Ovary (tissue), 9 donors: ENCODE results near the gene ADH1A. TPM values are rescaled to one million over a fixed set of nuclear protein-coding genes. Genes with fewer than 3 reads are reported as not detected.

Source experiments
- DNase-seq, 5 donors: peaks; one replicate each; pipeline ENCODE4 v3.0.0-alpha.2; 2019 to 2020
- H3K27ac ChIP-seq, 2 donors: fragments of 200-600 bp; one replicate each; pipeline versions ENCODE4 v1.5.1 to v1.8.0; 2019 to 2022
- H3K27me3 ChIP-seq: fragments of 200-600 bp; one replicate; pipeline ENCODE4 v1.8.0; 2022
- H3K36me3 ChIP-seq: fragments of 200-600 bp; sonication (generic); one replicate; pipeline ENCODE4 v1.5.1; 2019
- H3K4me1 ChIP-seq: one replicate; pipeline ENCODE4 v1.8.1; 2013; ENCODE audit warnings: mild to moderate bottlenecking, moderate library complexity; ENCODE audit not compliant: insufficient read depth
- H3K4me3 ChIP-seq: fragments of 200-600 bp; sonication (generic); one replicate; pipeline ENCODE4 v1.5.1; 2017
- H3K9me3 ChIP-seq, 2 donors: fragments of 200-600 bp in 1 of 2; sonication (generic) in 1 of 2; one replicate each; pipeline versions ENCODE4 v1.5.1 to v1.8.1; 2013 to 2019; ENCODE audit warnings: mild to moderate bottlenecking in 1 of 2, moderate library complexity in 1 of 2
- EP300 ChIP-seq: sonication (generic); formaldehyde crosslinking; IDR thresholded peaks from one replicate; pipeline ENCODE4 v1.6.1; 2017; ENCODE audit warnings: antibody characterized with exemption
- POLR2A ChIP-seq: fragments of 450-650 bp; IDR thresholded peaks from one replicate; pipeline ENCODE4 v1.6.1; 2017; ENCODE audit warnings: antibody characterized with exemption, mild to moderate bottlenecking, moderate library complexity
- WGBS, 3 donors: extraction: QIAGEN DNeasy Blood & Tissue Kit in 1 of 3; methylation state at CpG; one replicate each; pipeline versions ENCODE4 v1.1.5 to v1.1.7; 2013 to 2017; 5-methylcytosine and 5-hydroxymethylcytosine counted together
- intact Hi-C, 4 donors: fragments of 100-400 bp; cut with DNase I; formaldehyde crosslinking; loops; one replicate each; pipeline versions ENCODE4 v1.11.0 to v1.15.1; 2022 to 2023
- polyA plus RNA-seq, 2 donors: library from polyadenylated mRNA; stranded (reverse); fragments of 200-250 nt in 1 of 2; fragments of 350-450 nt in 1 of 2; fragmentation: Illumina TruSeq in 1 of 2; extraction: RNeasy Lipid Tissue Mini Kit (QIAGEN cat#74804) in 1 of 2; gene quantifications; one replicate each; pipeline ENCODE4 v1.2.3, GENCODE V29; 2013 to 2014
- total RNA-seq, 7 donors: library from RNA; depleted of rRNA in 2 of 7; stranded (reverse); fragments of >200 nt in 2 of 7; fragmentation: NEBNext Ultra II Directional in 3 of 7; extraction: Animal tissue kit (Norgen Biotek cat#: 25700) in 3 of 7; gene quantifications; one replicate each; pipeline versions ENCODE4 v1.1.0 to v1.2.4, GENCODE V29; 2016 to 2023
- TF ChIP-seq, protein P1 (sequence below), 3 donors: fragments of 450-650 bp in 2 of 3; fragments of 200-600 bp in 1 of 3; IDR thresholded peaks; one replicate each; pipeline versions ENCODE4 v1.5.1 to v1.8.0; 2016 to 2022; ENCODE audit warnings: antibody characterized with exemption in 3 of 3, mild to moderate bottlenecking in 1 of 3
- donor health status: DM: no; HTN: no; CAD: no; lungs with moderate emphysema.
- donor health status: DM: no; HTN: no; CAD: no.
- donor health status: Bipolar disorder and iron deficiency.
- donor health status: DM: yes; HTN: yes; CAD: no.
- donor health status: DM: no; HTN: no; CAD: no.
- donor health status: DM: yes; HTN: yes; CAD: no.

ADH1A gene
- total and polyA plus RNA-seq, 9 donors = 0.15 to 2.4 (median 0.70) TPM; not detected in 2

DNA sequence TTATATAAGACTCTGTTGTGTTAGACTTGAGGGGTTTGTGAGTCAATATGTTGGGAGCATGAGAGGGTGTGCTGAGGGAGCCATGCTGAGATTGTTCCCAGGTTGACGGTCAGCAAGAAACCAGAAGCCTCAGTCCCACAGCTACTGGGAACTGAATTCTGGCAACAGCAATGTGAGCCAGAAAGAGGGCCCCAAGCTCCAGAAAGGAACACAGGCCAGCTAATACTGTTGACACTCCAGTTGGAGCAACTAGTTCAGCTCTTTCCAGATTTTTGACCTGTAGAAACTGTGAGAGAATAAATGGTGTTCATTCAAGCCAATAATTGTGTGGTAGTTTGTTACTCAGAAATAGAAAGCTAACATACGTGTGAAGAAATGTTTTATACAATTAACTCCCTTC, 17.1 kb downstream of the ADH1A start:
- no peak for DNase-seq
- H3K27ac ChIP-seq = no peak overlapping the region
- H3K27me3 ChIP-seq = no peaks in the 10 kb centered on the region
- no peak for TF ChIP-seq POLR2A
- no peak for TF ChIP-seq EP300
- TF ChIP-seq, protein P1, sequence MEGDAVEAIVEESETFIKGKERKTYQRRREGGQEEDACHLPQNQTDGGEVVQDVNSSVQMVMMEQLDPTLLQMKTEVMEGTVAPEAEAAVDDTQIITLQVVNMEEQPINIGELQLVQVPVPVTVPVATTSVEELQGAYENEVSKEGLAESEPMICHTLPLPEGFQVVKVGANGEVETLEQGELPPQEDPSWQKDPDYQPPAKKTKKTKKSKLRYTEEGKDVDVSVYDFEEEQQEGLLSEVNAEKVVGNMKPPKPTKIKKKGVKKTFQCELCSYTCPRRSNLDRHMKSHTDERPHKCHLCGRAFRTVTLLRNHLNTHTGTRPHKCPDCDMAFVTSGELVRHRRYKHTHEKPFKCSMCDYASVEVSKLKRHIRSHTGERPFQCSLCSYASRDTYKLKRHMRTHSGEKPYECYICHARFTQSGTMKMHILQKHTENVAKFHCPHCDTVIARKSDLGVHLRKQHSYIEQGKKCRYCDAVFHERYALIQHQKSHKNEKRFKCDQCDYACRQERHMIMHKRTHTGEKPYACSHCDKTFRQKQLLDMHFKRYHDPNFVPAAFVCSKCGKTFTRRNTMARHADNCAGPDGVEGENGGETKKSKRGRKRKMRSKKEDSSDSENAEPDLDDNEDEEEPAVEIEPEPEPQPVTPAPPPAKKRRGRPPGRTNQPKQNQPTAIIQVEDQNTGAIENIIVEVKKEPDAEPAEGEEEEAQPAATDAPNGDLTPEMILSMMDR (IDR thresholded peaks at IDR 0.05) = no peak
- no peaks in the 10 kb centered on the region for H3K4me1 ChIP-seq
- H3K36me3 ChIP-seq = no peaks in the 10 kb centered on the region
- H3K9me3 ChIP-seq = no peaks in the 10 kb centered on the region
- WGBS, 3 donors = 85 to 95% (median 93%) methylated on average over 2 of the region's 2 CpGs
- H3K4me3 ChIP-seq = no peak overlapping the region
- intact Hi-C loops = no loop called here

- Histone ChIP-seq H3K27me3 (no peaks in the 10 kb centered on the region), H3K27ac (no peak overlapping the region), H3K36me3 (no peaks in the 10 kb centered on the region), H3K4me3 (no peak overlapping the region), H3K4me1 (no peaks in the 10 kb centered on the region), H3K9me3 (no peaks in the 10 kb centered on the region)
- intact Hi-C loops = no loop called here
- TF ChIP-seq POLR2A (no peak), EP300 (no peak)
- TF ChIP-seq, protein P1 (IDR thresholded peaks at IDR 0.05) = no peak
- no peak for DNase-seq
Observed at GRCh38 chr4:99264927-99265326, 25.9 kb downstream of the ADH1A start.

DNA sequence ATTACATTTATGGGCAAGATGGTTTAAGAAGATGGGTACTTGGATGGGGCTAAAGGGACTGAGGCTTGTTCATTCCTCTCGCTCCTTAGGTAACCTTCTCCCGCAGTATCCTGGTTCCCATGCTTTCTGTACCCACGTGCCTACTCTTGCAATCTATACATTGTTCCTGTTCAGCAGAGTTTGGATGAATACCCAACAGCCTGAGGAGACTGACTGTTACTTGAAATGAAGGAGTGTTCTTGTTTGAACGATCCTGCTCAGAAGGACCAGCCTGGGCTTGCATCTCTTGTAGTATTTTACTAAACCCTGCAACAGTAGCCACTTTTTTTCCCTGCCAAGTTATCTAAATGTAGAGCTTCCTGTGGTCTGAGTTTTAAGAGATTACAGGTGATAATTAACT, 38.0 kb downstream of the ADH1A start:
- no peak for DNase-seq
- 89 to 93% (median 92%) methylated on average over 4 of the region's 4 CpGs for WGBS, 3 donors
- no peaks in the 10 kb centered on the region for H3K27me3 ChIP-seq
- H3K36me3 ChIP-seq = no peaks in the 10 kb centered on the region
- no peak overlapping the region for H3K27ac ChIP-seq
- intact Hi-C loops = no loop called here
- no peaks in the 10 kb centered on the region for H3K4me1 ChIP-seq
- no peaks in the 10 kb centered on the region for H3K9me3 ChIP-seq
- TF ChIP-seq POLR2A (no peak), EP300 (no peak)
- TF ChIP-seq, protein P1 (IDR thresholded peaks at IDR 0.05) = no peak
- no peak overlapping the region for H3K4me3 ChIP-seq

GRCh38 chr4:99248714-99249113, 42.1 kb downstream of the ADH1A start:
- 69 to 76% (median 74%) methylated on average over 1 of the region's 1 CpG for WGBS, 3 donors

More at GRCh38 chr4:99248714-99249113, 42.1 kb downstream of the ADH1A start:
- no peaks in the 10 kb centered on the region for H3K9me3 ChIP-seq
- H3K27me3 ChIP-seq = no peaks in the 10 kb centered on the region
- intact Hi-C loops = loop anchor here in 1 of 4 donors (2.0 kb wide), 1 partner anchor 18 kb away; no protein-coding TSS in a partner anchor
- no peaks in the 10 kb centered on the region for H3K36me3 ChIP-seq
- no peak for DNase-seq
- no peak overlapping the region for H3K4me3 ChIP-seq
- no peaks in the 10 kb centered on the region for H3K4me1 ChIP-seq
- H3K27ac ChIP-seq = no peak overlapping the region
- TF ChIP-seq, protein P1 (IDR thresholded peaks at IDR 0.05) = no peak
- TF ChIP-seq EP300 (no peak), POLR2A (no peak)
